Sigmoid colon (tissue), 7 donors: ENCODE data around the gene UBE2E3. TPM values are rescaled to one million over a fixed set of nuclear protein-coding genes. Genes with fewer than 3 reads are reported as not detected.
"Not testable (repeated sequence)": the region's sequence is repeated elsewhere in the genome, so short reads cannot be mapped to it uniquely, and the experiment has no call there.

Experiments used
- DNase-seq: peaks from one replicate; pipeline ENCODE4 v3.0.0-alpha.2; 2019
- H3K27ac ChIP-seq, 4 donors: fragments of 200-600 bp; sonication (generic); one replicate each; pipeline ENCODE4 v1.5.1; 2016 to 2019; ENCODE audit warnings: mild to moderate bottlenecking in 1 of 4
- H3K27me3 ChIP-seq, 3 donors: fragments of 200-600 bp; sonication (generic); one replicate each; pipeline ENCODE4 v1.5.1; 2019; ENCODE audit warnings: mild to moderate bottlenecking in 1 of 3
- H3K36me3 ChIP-seq, 4 donors: fragments of 200-600 bp; sonication (generic); one replicate each; pipeline ENCODE4 v1.5.1; 2016 to 2019
- H3K4me1 ChIP-seq, 4 donors: fragments of 200-600 bp; sonication (generic); one replicate each; pipeline ENCODE4 v1.5.1; 2017 to 2019
- H3K4me3 ChIP-seq, 4 donors: fragments of 200-600 bp; sonication (generic); one replicate each; pipeline ENCODE4 v1.5.1; 2017 to 2019; ENCODE audit warnings: mild to moderate bottlenecking in 2 of 4, moderate library complexity in 1 of 4
- H3K9me3 ChIP-seq, 4 donors: fragments of 200-600 bp in 3 of 4; sonication (generic) in 3 of 4; one replicate each; pipeline versions ENCODE4 v1.5.1 to v1.6.1; 2013 to 2019
- CTCF ChIP-seq, 4 experiments: fragments of 450-650 bp in 3 of 4; fragments of 200-600 bp in 1 of 4; IDR thresholded peaks; one replicate each; pipeline ENCODE4 v1.5.1; 2016 to 2019; ENCODE audit warnings: antibody characterized with exemption in 4 of 4, mild to moderate bottlenecking in 3 of 4, moderate library complexity in 2 of 4
- EP300 ChIP-seq, 4 donors: sonication (generic); formaldehyde crosslinking; IDR thresholded peaks; one replicate each; pipeline ENCODE4 v1.6.1; 2017; ENCODE audit warnings: antibody characterized with exemption in 4 of 4
- POLR2A ChIP-seq, 2 donors: fragments of 450-650 bp; IDR thresholded peaks; one replicate each; pipeline ENCODE4 v1.6.1; 2016; ENCODE audit warnings: antibody characterized with exemption in 2 of 2, mild to moderate bottlenecking in 2 of 2, moderate library complexity in 2 of 2
- POLR2AphosphoS5 ChIP-seq, 4 donors: sonication (generic); formaldehyde crosslinking; IDR thresholded peaks; one replicate each; pipeline ENCODE4 v1.6.1; 2017; ENCODE audit warnings: antibody characterized with exemption in 4 of 4
- WGBS, 2 donors: extraction: QIAGEN DNeasy Blood & Tissue Kit; methylation state at CpG; one replicate each; pipeline ENCODE4 v1.1.7; 2013; 5-methylcytosine and 5-hydroxymethylcytosine counted together
- intact Hi-C: fragments of 100-400 bp; cut with DNase I; formaldehyde crosslinking; loops from one replicate; pipeline ENCODE4 v1.15.1; 2023
- polyA plus RNA-seq, 3 donors: library from polyadenylated mRNA; stranded (reverse); fragments of 200-250 nt; gene quantifications; one replicate each; pipeline ENCODE4 v1.2.3, GENCODE V29; 2013
- total RNA-seq, 4 donors: library from RNA; depleted of rRNA; stranded (reverse); fragments of >200 nt; gene quantifications; one replicate each; pipeline ENCODE4 v1.1.0, GENCODE V29; 2016
- donor health status: healthy with polysubstance abuse.
- donor health status: Bipolar disorder and iron deficiency.
- donor health status: healthy.

The UBE2E3 gene
- total RNA-seq (10 to 100 TPM; 37.5 to 64.7 (median 47.8) TPM), polyA plus RNA-seq (100 to 1,000 TPM in 1 of 3 donors, 10 to 100 TPM in 2; 48.2 to 108 (median 70.1) TPM)

- Histone ChIP-seq H3K4me1 (peaks cover 0 to 41% (median 18%) of the 10 kb centered on the region in 4 donors), H3K27me3 (no peaks in the 10 kb centered on the region), H3K4me3 (peak within 1 kb of the TSS; percentile 56 to 78 (median 67)), H3K36me3 (no peaks in the 10 kb centered on the region), H3K27ac (peak within 1 kb of the TSS; percentile 82 to 90 (median 88)), H3K9me3 (no peaks in the 10 kb centered on the region)
- TF ChIP-seq POLR2A (IDR thresholded peaks at IDR 0.05), result no peak
- TF ChIP-seq EP300 (IDR thresholded peaks at IDR 0.05), result no peak
- no peak for TF ChIP-seq POLR2AphosphoS5 (IDR thresholded peaks at IDR 0.05)
- peak in 3 of 4 experiments; percentile 20 to 68 (median 27) for TF ChIP-seq CTCF (IDR thresholded peaks at IDR 0.05)
- WGBS, 2 donors, result 1% methylated on average over 106 of the region's 106 CpGs
- intact Hi-C loops, result loop anchor here (2.0 to 10.0 kb wide), 3 partner anchors 616 to 914 kb away; partner anchors contain the start of gene ITPRID2
- peak; percentile 88 for DNase-seq
Measured at GRCh38 chr2:180980106-180980942, at the start of gene UBE2E3. Gene UBE2E3, plus strand, starts transcription at chr2:180980605. Its CDS starts 1,438 bp downstream, at chr2:180982043.

GRCh38 chr2:180931841-180932240 is 48.6 kb upstream of the UBE2E3 start:
- intact Hi-C loops, result no loop called here
- Histone ChIP-seq H3K36me3 (no peaks in the 10 kb centered on the region), H3K9me3 (no peaks in the 10 kb centered on the region), H3K4me1 (no peaks in the 10 kb centered on the region), H3K4me3 (no peak overlapping the region), H3K27ac (no peak overlapping the region), H3K27me3 (no peaks in the 10 kb centered on the region)
- DNase-seq, result no peak
- TF ChIP-seq EP300 (IDR thresholded peaks at IDR 0.05) (no peak), POLR2AphosphoS5 (IDR thresholded peaks at IDR 0.05) (no peak), POLR2A (IDR thresholded peaks at IDR 0.05) (no peak), CTCF (IDR thresholded peaks at IDR 0.05) (no peak)

- Histone ChIP-seq H3K27ac (no peak overlapping the region), H3K4me1 (no peaks in the 10 kb centered on the region), H3K27me3 (no peaks in the 10 kb centered on the region), H3K4me3 (no peak overlapping the region), H3K36me3 (no peaks in the 10 kb centered on the region), H3K9me3 (no peaks in the 10 kb centered on the region)
- WGBS, 2 donors, result 96 to 97% methylated on average over 1 of the region's 1 CpG
- intact Hi-C loops, result no loop called here
- no peak for DNase-seq
- TF ChIP-seq POLR2AphosphoS5 (IDR thresholded peaks at IDR 0.05) (no peak), EP300 (IDR thresholded peaks at IDR 0.05) (no peak), POLR2A (IDR thresholded peaks at IDR 0.05) (no peak)
Measured at GRCh38 chr2:180933332-180933731, 47.1 kb upstream of the UBE2E3 start.

- Histone ChIP-seq H3K4me1 (no peaks in the 10 kb centered on the region), H3K4me3 (no peak overlapping the region), H3K27me3 (no peaks in the 10 kb centered on the region), H3K27ac (no peak overlapping the region), H3K36me3 (no peaks in the 10 kb centered on the region), H3K9me3 (no peaks in the 10 kb centered on the region)
- intact Hi-C loops, result no loop called here
- no peak for DNase-seq
- TF ChIP-seq CTCF (IDR thresholded peaks at IDR 0.05) (no peak), EP300 (IDR thresholded peaks at IDR 0.05) (no peak), POLR2A (IDR thresholded peaks at IDR 0.05) (no peak), POLR2AphosphoS5 (IDR thresholded peaks at IDR 0.05) (no peak)
- 28 to 48% methylated on average over 1 of the region's 1 CpG for WGBS, 2 donors
Measured at GRCh38 chr2:180934911-180935310, 45.5 kb upstream of the UBE2E3 start.

GRCh38 chr2:180937480-180937879 is 42.9 kb upstream of the UBE2E3 start:
- H3K27me3 ChIP-seq, DNase-seq, H3K4me3 ChIP-seq, H3K27ac ChIP-seq, H3K36me3 ChIP-seq, H3K4me1 ChIP-seq, intact Hi-C loops, H3K9me3 ChIP-seq: not testable (repeated sequence)
- WGBS, 2 donors, result 39 to 69% methylated on average over 3 of the region's 3 CpGs
